Fibroblast of skin of left quadriceps (primary cell): Measurements from ENCODE around the gene FGD3.

Experiments used
- DNase-seq, 2 experiments: peaks; one replicate each; pipeline ENCODE4 v3.0.0-alpha.2; 2013; ENCODE audit warnings: low read depth in 2 of 2

FGD3 gene

DNA sequence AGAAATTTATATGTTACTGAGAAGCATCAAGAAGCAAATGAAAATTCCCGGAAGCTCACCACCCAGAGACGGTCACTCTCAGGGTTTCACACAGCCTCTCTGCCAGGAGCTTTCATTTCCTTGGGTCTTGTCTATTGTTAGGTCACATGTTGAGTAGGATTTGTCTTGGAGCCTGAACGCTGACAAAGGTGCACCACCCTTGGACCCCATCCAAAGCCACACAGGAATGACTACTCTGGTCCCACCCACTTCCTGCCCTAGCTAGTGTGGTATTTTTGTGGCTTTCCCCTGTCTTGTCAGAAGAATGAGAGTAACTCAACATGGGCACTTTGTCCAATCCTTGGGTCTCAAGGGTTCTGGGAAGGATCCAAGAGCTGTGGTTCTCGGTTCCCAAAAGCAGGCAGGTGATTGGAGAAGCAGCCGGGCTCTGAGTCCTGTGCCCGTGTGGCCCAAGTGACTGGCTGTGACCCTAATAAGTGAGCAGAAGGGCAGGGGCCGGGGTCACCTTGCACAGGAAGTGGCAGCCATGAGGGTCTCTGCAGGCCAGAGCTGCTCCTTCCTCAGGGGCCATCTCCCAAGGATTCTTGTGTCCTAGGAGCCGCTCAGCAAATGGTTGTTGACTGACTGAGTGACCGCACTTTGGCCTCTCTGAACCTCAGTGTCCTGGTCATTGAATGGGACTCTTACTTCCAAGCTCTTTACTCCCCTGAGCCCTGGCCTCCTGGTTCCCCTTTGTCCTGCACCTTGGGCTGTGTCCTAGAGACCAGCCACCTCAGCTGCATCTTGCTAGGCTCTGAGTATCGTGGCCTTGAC, 6.9 kb downstream of the FGD3 start:
- no peak for DNase-seq

GRCh38 chr9:92954886-92955285, 7.6 kb downstream of the FGD3 start:
- DNase-seq, result no peak

DNA sequence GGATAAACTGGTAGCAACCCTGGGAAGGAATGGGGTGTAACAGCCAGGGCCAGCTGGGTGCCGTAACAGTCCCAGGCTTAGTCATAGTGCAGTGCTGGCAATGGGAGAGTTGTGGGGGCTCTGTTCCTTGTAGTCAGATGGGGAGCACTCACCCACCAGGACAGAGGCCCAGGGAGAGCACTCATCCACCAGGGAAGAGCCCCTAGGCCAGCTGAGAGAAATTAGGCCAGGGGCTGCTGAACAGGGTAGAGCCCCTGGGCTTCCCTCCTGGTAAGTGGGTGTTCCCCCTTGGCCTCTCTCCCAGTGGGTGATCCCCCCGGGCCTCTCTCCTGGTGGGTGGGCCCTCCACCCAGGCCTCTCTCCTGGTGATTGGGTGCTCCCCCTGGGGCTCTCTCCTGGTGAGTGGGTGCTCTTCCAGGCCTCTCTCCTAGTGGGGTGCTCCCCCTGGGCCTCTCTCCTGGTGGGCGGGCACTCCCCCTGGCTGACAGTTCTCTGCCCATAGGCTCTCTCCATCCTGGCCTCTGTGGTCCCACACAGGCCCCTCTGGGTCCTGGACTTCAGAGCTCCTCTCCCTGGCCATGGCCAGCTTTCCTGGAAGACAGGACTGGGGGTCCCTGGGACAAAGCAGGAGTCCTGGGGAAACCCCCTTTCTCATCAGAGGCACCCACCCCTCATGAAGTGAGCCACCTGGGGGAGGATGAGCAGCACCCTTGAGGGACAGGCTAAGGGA, 13.4 kb downstream of the FGD3 start:
- DNase-seq, result no peak

GRCh38 chr9:92961627-92962302, 14.4 kb downstream of the FGD3 start:
- DNase-seq, result no peak

GRCh38 chr9:92962303-92962649, 15.0 kb downstream of the FGD3 start:
- DNase-seq, result no peak

DNA sequence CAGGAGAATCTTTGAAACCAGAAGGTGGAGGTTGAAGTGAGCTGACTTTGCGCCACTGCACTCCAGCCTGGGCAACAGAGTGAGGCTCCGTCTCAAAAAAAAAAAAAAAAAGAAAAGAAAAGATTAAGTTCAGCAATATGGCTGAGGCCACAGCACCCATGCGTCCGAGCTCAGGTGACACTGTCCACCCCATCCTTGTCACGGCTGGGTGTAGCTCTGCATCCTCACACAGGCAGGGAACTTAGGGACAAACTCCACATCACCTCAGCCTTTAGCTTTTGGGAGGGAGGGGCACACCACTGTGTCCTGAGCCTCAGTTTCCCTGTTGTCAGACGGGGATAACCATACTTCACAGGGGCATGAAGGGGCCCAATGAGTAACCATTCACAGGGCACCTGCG, 15.5 kb downstream of the FGD3 start:
- DNase-seq, result no peak

DNA sequence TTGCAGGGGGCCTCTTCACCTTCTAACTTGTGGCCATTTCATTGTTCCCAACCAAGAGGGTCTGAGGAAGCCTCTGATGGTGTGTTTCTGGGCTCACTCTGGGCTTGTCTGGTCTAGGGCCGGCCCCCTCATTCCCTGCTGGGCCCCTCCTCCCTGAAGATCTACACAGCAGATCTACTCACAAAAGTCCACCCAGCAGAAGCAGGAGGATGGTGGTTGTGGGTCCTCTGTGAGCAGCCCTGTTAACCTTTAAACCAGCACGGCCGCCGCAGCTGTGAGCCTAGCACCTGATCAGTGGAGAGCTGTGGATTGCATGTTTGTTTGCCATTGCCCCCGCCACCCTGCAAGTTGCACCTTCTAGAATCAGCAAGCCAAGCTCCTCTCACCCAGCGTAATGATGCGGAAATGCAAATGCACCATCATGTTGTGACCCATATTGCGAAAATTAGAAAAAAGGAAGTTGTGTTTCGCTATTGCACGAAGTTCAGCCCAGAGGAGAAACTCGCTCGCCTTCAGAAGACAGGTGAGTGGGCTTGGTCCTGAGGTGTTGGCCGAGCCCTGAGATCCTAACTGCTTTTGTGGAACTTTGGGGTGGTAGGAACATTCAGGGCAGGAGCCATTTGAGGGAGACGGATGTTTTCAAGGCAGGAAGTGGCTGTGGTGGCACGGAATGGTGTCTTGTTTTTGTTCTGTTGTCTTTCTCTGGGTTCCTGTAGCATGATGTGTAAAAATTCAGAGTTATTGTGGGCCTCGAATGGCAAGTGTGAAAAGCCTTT, 16.7 kb downstream of the FGD3 start:
- DNase-seq, result no peak

DNA sequence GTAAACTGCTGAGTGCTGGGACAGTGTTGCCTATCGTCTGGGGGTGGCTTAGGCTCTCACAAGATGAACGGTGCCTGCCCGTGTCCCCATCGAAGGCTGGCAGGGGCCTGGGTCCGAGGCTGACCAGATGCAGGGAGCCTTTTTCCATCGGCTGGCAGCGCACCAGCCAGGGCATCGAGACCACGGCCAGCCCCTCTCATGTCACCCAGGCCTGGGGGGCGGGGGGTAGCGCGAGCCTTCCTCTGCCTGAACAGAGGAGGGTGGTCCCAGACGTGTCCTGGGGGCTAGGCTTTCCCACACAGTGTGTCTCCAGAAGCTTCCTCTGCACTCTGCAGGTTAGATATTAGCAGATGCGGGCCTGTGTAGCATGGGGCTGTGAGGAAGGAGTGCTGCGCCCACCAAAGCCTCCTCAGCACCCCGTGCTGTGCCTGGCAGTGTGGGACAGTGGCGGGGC, 17.3 kb downstream of the FGD3 start:
- DNase-seq, result no peak

GRCh38 chr9:92965061-92965758, 17.9 kb downstream of the FGD3 start:
- DNase-seq, result no peak

GRCh38 chr9:92965759-92966517, 18.6 kb downstream of the FGD3 start:
- no peak for DNase-seq

GRCh38 chr9:92966518-92966800, 19.1 kb downstream of the FGD3 start:
- no peak for DNase-seq

DNA sequence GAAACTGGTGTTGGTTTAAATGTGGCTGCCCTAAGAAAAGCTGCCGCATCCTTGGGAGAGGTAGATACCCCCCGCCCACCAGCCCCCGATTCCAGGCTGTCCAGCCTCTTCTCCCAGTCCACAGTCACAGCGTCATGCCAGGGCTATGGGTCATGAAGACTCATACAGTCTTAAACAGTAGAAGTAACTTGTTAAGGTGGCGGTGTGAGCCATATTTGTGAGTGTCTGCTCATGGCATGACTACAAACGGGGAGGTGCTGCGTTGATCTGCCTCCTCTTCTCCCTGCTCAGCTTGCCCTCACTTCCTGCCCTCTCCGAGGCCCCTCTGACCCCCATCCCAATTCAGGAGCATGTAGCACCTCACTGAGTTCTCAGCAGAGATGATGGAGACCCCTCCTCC, 20.8 kb downstream of the FGD3 start:
- DNase-seq, result no peak

DNA sequence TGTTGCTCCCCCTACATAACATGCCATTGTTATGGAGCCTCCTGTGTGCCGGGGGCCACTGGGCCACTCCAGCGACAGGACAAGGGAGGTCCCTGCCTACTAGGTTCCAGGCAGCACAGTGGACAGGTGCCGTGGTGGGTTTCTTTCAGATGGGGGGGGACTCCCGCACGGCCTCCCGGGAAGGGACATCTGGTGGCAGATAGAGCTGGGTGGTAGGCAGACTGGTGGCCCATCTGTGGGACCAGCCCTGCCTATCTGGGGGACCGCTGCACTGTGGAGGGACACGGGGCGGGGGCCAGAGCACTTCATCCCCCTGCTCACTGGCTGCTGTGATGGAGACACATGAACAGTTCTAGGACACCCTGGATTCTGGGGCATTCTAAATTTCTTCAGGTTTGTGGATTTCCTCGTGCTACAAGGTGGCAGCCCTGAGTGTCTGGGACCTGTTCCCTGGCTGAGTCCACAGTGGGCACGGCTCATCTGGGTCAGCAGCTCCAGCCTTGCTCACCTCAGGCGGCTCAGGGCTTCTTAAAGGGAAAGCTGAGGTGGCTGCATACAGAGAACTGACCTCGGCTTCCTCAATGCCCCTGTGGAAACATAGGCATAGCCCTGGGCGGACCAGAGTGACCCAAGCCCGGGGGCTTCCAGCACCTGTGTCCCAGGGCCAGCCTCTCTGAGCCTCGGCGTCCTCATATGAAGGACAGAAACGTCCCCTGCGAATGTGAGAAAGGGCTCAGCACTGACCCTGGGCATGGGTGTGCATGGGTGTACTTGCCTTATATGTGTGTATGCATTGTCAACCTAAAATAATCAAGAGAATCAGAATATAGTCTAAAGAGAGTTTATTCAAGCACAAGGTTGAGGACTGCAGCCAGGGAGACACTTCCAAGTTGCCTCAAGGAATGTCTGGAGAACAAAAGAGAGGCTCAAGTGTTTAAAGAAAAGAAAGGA, 22.5 kb downstream of the FGD3 start:
- DNase-seq, result no peak

DNA sequence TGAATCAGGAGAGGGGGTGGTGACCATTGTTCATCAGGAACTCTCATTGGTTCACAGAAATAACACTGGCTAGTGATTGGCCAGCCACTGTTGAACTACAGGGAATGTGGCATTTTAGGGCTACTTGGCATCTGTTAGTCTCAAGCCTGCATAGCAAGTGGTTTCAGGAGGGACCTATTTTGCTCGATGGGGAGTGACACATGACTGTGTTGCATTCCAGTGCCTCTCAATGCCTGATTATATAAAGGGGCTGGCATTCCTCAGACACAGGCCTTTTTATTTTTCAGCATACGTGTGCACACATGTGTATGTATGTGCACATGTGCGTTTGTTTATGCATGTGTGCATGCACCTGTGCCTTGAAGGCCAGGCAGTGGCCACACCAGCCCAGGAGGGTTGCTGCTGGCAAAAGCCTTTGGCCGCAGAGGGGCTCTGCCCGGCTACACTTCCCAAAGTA, 23.2 kb downstream of the FGD3 start:
- no peak for DNase-seq

- DNase-seq, result no peak
Measured at GRCh38 chr9:92971121-92971520, 23.8 kb downstream of the FGD3 start.

DNA sequence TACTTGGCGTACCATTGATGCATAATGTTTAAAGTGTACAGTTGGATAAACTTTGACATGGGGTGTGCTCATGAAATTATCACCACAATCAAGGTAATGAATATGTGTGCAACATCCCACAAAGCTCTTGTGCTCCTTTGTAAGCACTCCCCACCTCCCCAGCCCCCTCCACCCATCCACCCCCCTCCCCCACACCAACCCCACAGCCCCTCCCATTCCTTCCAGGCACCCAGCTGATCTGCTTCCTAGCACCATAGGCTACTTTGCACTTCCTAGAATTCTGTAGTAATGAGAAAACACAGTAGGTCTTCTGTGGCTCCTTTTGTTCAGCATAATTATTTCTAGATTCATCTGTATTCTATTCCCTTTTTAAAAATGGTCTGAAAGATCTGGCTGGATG, 24.5 kb downstream of the FGD3 start:
- DNase-seq, result no peak

GRCh38 chr9:92973700-92974099, 26.4 kb downstream of the FGD3 start:
- no peak for DNase-seq

- no peak for DNase-seq
Measured at GRCh38 chr9:92974161-92974661, 26.9 kb downstream of the FGD3 start.
